Lower lobe of right lung (tissue), 2 donors: ENCODE data around the gene CADPS2. TPM values are rescaled to one million over a fixed set of nuclear protein-coding genes. Genes with fewer than 3 reads are reported as not detected.

ENCODE experiments used
- ATAC-seq, 2 donors: fragments of 200-7000 bp; cut with Tn5 transposase; one replicate each; pipeline ENCODE4 v1.9.1; 2020 to 2022; ENCODE audit warnings: mild to moderate bottlenecking in 2 of 2, moderate library complexity in 2 of 2
- DNase-seq: peaks from one replicate; pipeline ENCODE4 v3.0.0-alpha.2; 2020
- H3K27ac ChIP-seq: fragments of 200-600 bp; one replicate; pipeline ENCODE4 v1.8.0; 2022
- H3K27me3 ChIP-seq: fragments of 200-600 bp; one replicate; pipeline ENCODE4 v1.8.0; 2022; ENCODE audit warnings: low read depth
- H3K36me3 ChIP-seq: fragments of 200-600 bp; one replicate; pipeline ENCODE4 v1.8.0; 2022; ENCODE audit warnings: mild to moderate bottlenecking
- H3K4me1 ChIP-seq: fragments of 200-600 bp; one replicate; pipeline ENCODE4 v1.8.0; 2022
- H3K4me3 ChIP-seq: fragments of 200-600 bp; one replicate; pipeline ENCODE4 v1.8.0; 2022; ENCODE audit warnings: mild to moderate bottlenecking
- H3K9me3 ChIP-seq: fragments of 200-600 bp; one replicate; pipeline ENCODE4 v1.8.0; 2022
- CTCF ChIP-seq: fragments of 200-600 bp; IDR thresholded peaks from one replicate; pipeline ENCODE4 v1.8.0; 2022; ENCODE audit warnings: antibody characterized with exemption, mild to moderate bottlenecking
- intact Hi-C: fragments of 100-400 bp; cut with DNase I; formaldehyde crosslinking; loops from one replicate; pipeline ENCODE4 v1.11.0; 2022
- total RNA-seq: library from RNA; stranded (reverse); fragmentation: NEBNext Ultra II Directional; extraction: Animal tissue kit (Norgen Biotek cat#: 25700); gene quantifications from one replicate; pipeline ENCODE4 v1.2.1, GENCODE V29; 2021
- donor health status: DM: no; HTN: yes; CAD: no; lungs with severe emphysema.

CADPS2 gene
- total RNA-seq, 1 donor from 2014 or later = 41.1 TPM

- no peak for ATAC-seq
- no peak overlapping the region for H3K27ac ChIP-seq
- TF ChIP-seq CTCF = no peak
- no peaks in the 10 kb centered on the region for H3K36me3 ChIP-seq
- no peak overlapping the region for H3K4me3 ChIP-seq
- no peak for DNase-seq
- intact Hi-C loops = no loop called here
- H3K9me3 ChIP-seq = no peaks in the 10 kb centered on the region
- no peaks in the 10 kb centered on the region for H3K27me3 ChIP-seq
- H3K4me1 ChIP-seq = no peaks in the 10 kb centered on the region
Observed at GRCh38 chr7:122616951-122617350, 269.3 kb downstream of the CADPS2 start.

GRCh38 chr7:122605929-122606328, 280.3 kb downstream of the CADPS2 start:
- intact Hi-C loops = no loop called here
- Histone ChIP-seq H3K4me1 (no peaks in the 10 kb centered on the region), H3K36me3 (no peaks in the 10 kb centered on the region), H3K27me3 (no peaks in the 10 kb centered on the region), H3K27ac (no peak overlapping the region), H3K9me3 (no peaks in the 10 kb centered on the region), H3K4me3 (no peak overlapping the region)
- DNase-seq (no peak), ATAC-seq (no peak)
- TF ChIP-seq CTCF = no peak

- intact Hi-C loops = no loop called here
- no peak for DNase-seq
- Histone ChIP-seq H3K4me1 (no peaks in the 10 kb centered on the region), H3K27me3 (no peaks in the 10 kb centered on the region), H3K36me3 (no peaks in the 10 kb centered on the region), H3K27ac (no peak overlapping the region), H3K9me3 (no peaks in the 10 kb centered on the region), H3K4me3 (no peak overlapping the region)
- TF ChIP-seq CTCF = no peak
- ATAC-seq = no peak
Observed at GRCh38 chr7:122604251-122604650, 282.0 kb downstream of the CADPS2 start.

GRCh38 chr7:122602800-122603199, 283.5 kb downstream of the CADPS2 start:
- no peak for TF ChIP-seq CTCF
- DNase-seq (no peak), ATAC-seq (no peak)
- no peaks in the 10 kb centered on the region for H3K9me3 ChIP-seq
- H3K4me3 ChIP-seq = no peak overlapping the region
- H3K4me1 ChIP-seq = no peaks in the 10 kb centered on the region
- H3K36me3 ChIP-seq = no peaks in the 10 kb centered on the region
- H3K27me3 ChIP-seq = no peaks in the 10 kb centered on the region
- intact Hi-C loops = no loop called here
- no peak overlapping the region for H3K27ac ChIP-seq

- intact Hi-C loops = no loop called here
- ATAC-seq = no peak
- Histone ChIP-seq H3K27ac (no peak overlapping the region), H3K9me3 (no peaks in the 10 kb centered on the region), H3K4me1 (no peaks in the 10 kb centered on the region), H3K4me3 (no peak overlapping the region), H3K36me3 (no peaks in the 10 kb centered on the region), H3K27me3 (no peaks in the 10 kb centered on the region)
- no peak for TF ChIP-seq CTCF
- DNase-seq = no peak
Observed at GRCh38 chr7:122600630-122601029, 285.6 kb downstream of the CADPS2 start.

GRCh38 chr7:122600042-122600441, 286.2 kb downstream of the CADPS2 start:
- no peaks in the 10 kb centered on the region for H3K9me3 ChIP-seq
- TF ChIP-seq CTCF = no peak
- ATAC-seq (no peak), DNase-seq (no peak)
- H3K36me3 ChIP-seq = no peaks in the 10 kb centered on the region
- intact Hi-C loops = no loop called here
- H3K4me1 ChIP-seq = no peaks in the 10 kb centered on the region
- no peaks in the 10 kb centered on the region for H3K27me3 ChIP-seq
- no peak overlapping the region for H3K4me3 ChIP-seq
- H3K27ac ChIP-seq = no peak overlapping the region
